K562 (cell line): ENCODE results near the gene DDX41. TPM values are rescaled to one million over a fixed set of nuclear protein-coding genes. Genes with fewer than 3 reads are reported as not detected.

ENCODE experiments used
- ADNP ChIP-seq: fragments of 200-800 bp; sonication (Bioruptor generic); IDR thresholded peaks from 2 replicates; pipeline ENCODE4 v1.6.1; 2016; ENCODE audit warnings: missing genetic modification characterization, missing compliant biosample characterization
- CBX2 ChIP-seq: fragments of 200-600 bp; sonication (generic); IDR thresholded peaks from one replicate; pipeline ENCODE4 v1.6.1; 2012; ENCODE audit warnings: mild to moderate bottlenecking, low read length, inconsistent platforms; ENCODE audit not compliant: insufficient read depth, poor library complexity, severe bottlenecking
- COPS2 ChIP-seq: fragments of 450-650 bp; conservative IDR thresholded peaks from 2 replicates; pipeline ENCODE4 v1.6.1; 2016; ENCODE audit warnings: mild to moderate bottlenecking, moderate library complexity
- E2F1 ChIP-seq: sonication (generic); formaldehyde crosslinking; IDR thresholded peaks from 2 replicates; pipeline ENCODE4 v1.8.1; 2023; ENCODE audit warnings: mild to moderate bottlenecking, missing genetic modification reagents, moderate library complexity
- ELF2 ChIP-seq: fragments of 250-450 bp; sonication (Bioruptor Pico); IDR thresholded peaks from 2 replicates; pipeline ENCODE4 v1.5.0; 2021; ENCODE audit warnings: mild to moderate bottlenecking
- ELK3 ChIP-seq: fragments of 450-650 bp; formaldehyde crosslinking; IDR thresholded peaks from 2 replicates; pipeline ENCODE4 v1.4.0; 2020; ENCODE audit warnings: mild to moderate bottlenecking
- HOXB6 ChIP-seq: fragments of 250-450 bp; sonication (Bioruptor Pico); IDR thresholded peaks from 2 replicates; pipeline ENCODE4 v1.5.1; 2022; ENCODE audit warnings: mild to moderate bottlenecking, borderline replicate concordance
- L3MBTL2 ChIP-seq: fragments of 450-650 bp; IDR thresholded peaks from 2 replicates; pipeline ENCODE4 v1.6.1; 2016; ENCODE audit warnings: mild to moderate bottlenecking, moderate library complexity
- MEIS2 ChIP-seq: fragments of 450-650 bp; IDR thresholded peaks from 2 replicates; pipeline ENCODE4 v1.6.1; 2014; ENCODE audit warnings: mild to moderate bottlenecking; ENCODE audit not compliant: partially characterized antibody
- MTA2 ChIP-seq: fragments of 450-650 bp; IDR thresholded peaks from 2 replicates; pipeline ENCODE4 v1.6.1; 2016; ENCODE audit warnings: low read depth
- MYNN ChIP-seq, 2 experiments: sonication (generic); formaldehyde crosslinking in 1 of 2; IDR thresholded peaks; 2 replicates each; pipeline versions ENCODE4 v1.5.0 to v1.6.1; 2016 to 2020; ENCODE audit warnings: antibody characterized with exemption in 1 of 2, missing genetic modification reagents in 1 of 2
- NCOA1 ChIP-seq: fragments of 450-650 bp; IDR thresholded peaks from 2 replicates; pipeline ENCODE4 v1.6.1; 2016; ENCODE audit warnings: low read depth
- PKNOX1 ChIP-seq: fragments of 450-650 bp; IDR thresholded peaks from 2 replicates; pipeline ENCODE4 v1.6.1; 2016
- SIN3A ChIP-seq, 2 experiments: fragments of 150-350 bp in 1 of 2; IDR thresholded peaks; 2 replicates each; pipeline ENCODE4 v1.6.1; 2011 to 2016; ENCODE audit warnings: borderline replicate concordance in 2 of 2, low read depth in 2 of 2, low read length in 2 of 2, mild to moderate bottlenecking in 2 of 2, moderate library complexity in 2 of 2; ENCODE audit not compliant: control insufficient read depth in 1 of 2
- SMAD3 ChIP-seq: fragments of 450-650 bp; formaldehyde crosslinking; conservative IDR thresholded peaks from 2 replicates; pipeline ENCODE4 v1.4.0; 2020; ENCODE audit warnings: mild to moderate bottlenecking
- TRIM25 ChIP-seq: fragments of 450-650 bp; IDR thresholded peaks from 2 replicates; pipeline ENCODE4 v1.7.0; 2016; ENCODE audit warnings: borderline replicate concordance
- UBTF ChIP-seq, 2 experiments: IDR thresholded peaks; 2 replicates each; pipeline ENCODE4 v1.6.1; 2012; ENCODE audit warnings: improper control_type of control experiment in 2 of 2, low read depth in 2 of 2, low read length in 2 of 2, borderline replicate concordance in 1 of 2
- ZBTB1 ChIP-seq: sonication (generic); formaldehyde crosslinking; IDR thresholded peaks from 2 replicates; pipeline ENCODE4 v1.8.1; 2023; ENCODE audit warnings: missing genetic modification reagents, low read depth, mild to moderate bottlenecking, borderline replicate concordance
- ZNF76 ChIP-seq: fragments of 250-450 bp; sonication (Bioruptor Pico); IDR thresholded peaks from 2 replicates; pipeline ENCODE4 v1.4.0; 2020; ENCODE audit warnings: mild to moderate bottlenecking, moderate library complexity, borderline replicate concordance
- polyA plus RNA-seq, 8 experiments: library from polyadenylated mRNA; depleted of rRNA in 4 of 8; stranded (reverse) in 5 of 8; unstranded in 3 of 8; fragments of >200 nt; fragmentation: Nextera tagmentation in 2 of 8; fragmentation: Illumina TruSeq in 1 of 8; extraction: Ambion mirVana in 2 of 8; extraction: Trizol in 1 of 8; gene quantifications; 2 replicates each; pipeline versions ENCODE4 v1.2.1 to v1.2.3, GENCODE V29; 2011 to 2014; ENCODE audit warnings: inconsistent platforms in 1 of 8, missing spikeins in 1 of 8
- total RNA-seq, 7 experiments: library from RNA; depleted of rRNA in 6 of 7; stranded (reverse); fragments of >200 nt in 6 of 7; fragmentation: Illumina TruSeq in 2 of 7; extraction: Trizol in 2 of 7; gene quantifications; 2 replicates each; pipeline versions ENCODE4 v1.2.1 to v1.2.3, GENCODE V29; 2011 to 2021; ENCODE audit warnings: low replicate concordance in 1 of 7

DDX41 gene
- total and polyA plus RNA-seq, 9 of the 15 experiments (the other 6 are each of a cell fraction or from before 2014, with no cell fraction given) = 38.2 to 284 (median 116) TPM

- TF ChIP-seq UBTF (IDR thresholded peaks at IDR 0.05; ENCODE audit: borderline replicate concordance in 1 of 2, low read depth in 2 of 2, low read length in 2 of 2) (peak in 1 of 2 experiments; percentile 75; a peak in 1 of 4 replicates), ELF2 (CRISPR knock-in tag) (no peak), COPS2 (no peak), MTA2 (peak; percentile 81), ZNF76 (CRISPR knock-in tag) (no peak), HOXB6 (CRISPR knock-in tag) (no peak), MEIS2 (peak; percentile 13), E2F1 (CRISPR knock-in tag) (no peak), SIN3A (IDR thresholded peaks at IDR 0.05; ENCODE audit: borderline replicate concordance in 2 of 2, control insufficient read depth in 1 of 2, low read depth in 2 of 2, low read length in 2 of 2) (no peak), SMAD3 (CRISPR knock-in tag) (no peak), MYNN (IDR thresholded peaks at IDR 0.05) (peak; percentile 64; the same call in 1 of the 2 replicates), MYNN (CRISPR knock-in tag; IDR thresholded peaks at IDR 0.05) (no peak), L3MBTL2 (no peak), ELK3 (CRISPR knock-in tag) (no peak), ZBTB1 (CRISPR knock-in tag) (no peak), CBX2 (no peak), TRIM25 (no peak), PKNOX1 (0 out of 2 replicates have a peak, but pooled peaks have one; percentile 5), ADNP (tag) (no peak), NCOA1 (no peak)
Measured at GRCh38 chr5:177529247-177530203, 12.8 kb upstream of the DDX41 start (continued).
